Neural cell (in vitro differentiated cells): Measurements from ENCODE around the gene RILPL2. TPM values are rescaled to one million over a fixed set of nuclear protein-coding genes. Genes with fewer than 3 reads are reported as not detected.

Source experiments
- H2AFZ ChIP-seq: fragments of 200-600, 300-800 bp; sonication (generic), shearing (Covaris generic); 2 replicates; pipeline ENCODE4 v1.6.0; 2014; ENCODE audit warnings: low read depth, mild to moderate bottlenecking, antibody characterized with exemption, low read length, moderate library complexity
- H3F3A ChIP-seq: fragments of 200-600 bp; shearing (Covaris generic); 2 replicates; pipeline ENCODE4 v1.6.1; 2016; ENCODE audit warnings: mild to moderate bottlenecking, moderate library complexity, mixed read lengths, antibody characterized with exemption, low read length; ENCODE audit not compliant: insufficient read depth, poor library complexity, severe bottlenecking
- H3K27ac ChIP-seq: fragments of 200-600, 300-800 bp; sonication (generic), shearing (Covaris generic); 2 replicates; pipeline ENCODE4 v1.5.1; 2014; ENCODE audit warnings: mild to moderate bottlenecking, low read length, moderate library complexity
- H3K27me3 ChIP-seq: fragments of 300-800, 200-600 bp; sonication (generic), shearing (Covaris generic); 2 replicates; pipeline ENCODE4 v1.6.0; 2014; ENCODE audit warnings: mild to moderate bottlenecking, low read depth, low read length, moderate library complexity; ENCODE audit not compliant: insufficient read depth
- H3K36me3 ChIP-seq: fragments of 300-800, 200-600 bp; sonication (generic), shearing (Covaris generic); 2 replicates; pipeline ENCODE4 v1.5.1; 2014; ENCODE audit warnings: mild to moderate bottlenecking, antibody characterized with exemption, low read length, moderate library complexity; ENCODE audit not compliant: insufficient read depth
- H3K4me2 ChIP-seq: fragments of 300-800, 200-600 bp; sonication (generic), shearing (Covaris generic); 2 replicates; pipeline ENCODE4 v1.6.0; 2014; ENCODE audit warnings: mild to moderate bottlenecking, low read length
- H3K4me3 ChIP-seq: fragments of 300-800, 200-600 bp; sonication (generic), shearing (Covaris generic); 2 replicates; pipeline ENCODE4 v1.5.1; 2014; ENCODE audit warnings: mild to moderate bottlenecking, low read length, moderate library complexity
- H3K79me2 ChIP-seq: fragments of 200-600 bp; shearing (Covaris generic); replicated peaks from 2 replicates; pipeline ENCODE4 v1.6.0; 2014; ENCODE audit warnings: mild to moderate bottlenecking, low read length, moderate library complexity; ENCODE audit not compliant: insufficient read depth
- H3K9ac ChIP-seq: fragments of 300-800, 200-600 bp; sonication (generic), shearing (Covaris generic); 2 replicates; pipeline ENCODE4 v1.6.1; 2016; ENCODE audit warnings: mild to moderate bottlenecking, low read length, mixed read lengths
- H3K9me2 ChIP-seq: fragments of 200-600 bp; shearing (Covaris generic); 2 replicates; pipeline ENCODE4 v1.6.1; 2016; ENCODE audit warnings: mild to moderate bottlenecking, low read length, mixed read lengths; ENCODE audit not compliant: insufficient read depth
- H3K9me3 ChIP-seq: fragments of 200-600, 300-800 bp; sonication (generic), shearing (Covaris generic); 2 replicates; pipeline ENCODE4 v1.6.1; 2016; ENCODE audit warnings: mild to moderate bottlenecking, mixed run types, low read length, moderate library complexity, mixed read lengths
- H4K20me1 ChIP-seq: fragments of 200-600 bp; shearing (Covaris generic); 2 replicates; pipeline ENCODE4 v1.6.1; 2016; ENCODE audit warnings: mild to moderate bottlenecking, mixed run types; ENCODE audit not compliant: insufficient read depth
- CTCF ChIP-seq: fragments of 450-650 bp; IDR thresholded peaks from 2 replicates; pipeline ENCODE4 v1.5.1; 2014; ENCODE audit warnings: antibody characterized with exemption, mild to moderate bottlenecking, moderate library complexity; ENCODE audit not compliant: poor library complexity, severe bottlenecking
- EP300 ChIP-seq: fragments of 450-650 bp; conservative IDR thresholded peaks from 2 replicates; pipeline ENCODE4 v1.6.1; 2014; ENCODE audit warnings: antibody characterized with exemption, mild to moderate bottlenecking, moderate library complexity; ENCODE audit not compliant: poor library complexity, severe bottlenecking
- EZH2 ChIP-seq: fragments of 200-600, 300-800 bp; shearing (Covaris generic), sonication (generic); IDR thresholded peaks from 2 replicates; pipeline ENCODE4 v1.6.1; 2014; ENCODE audit warnings: antibody characterized with exemption, low read length, borderline replicate concordance, mild to moderate bottlenecking; ENCODE audit not compliant: insufficient read depth, poor library complexity, severe bottlenecking
- MXI1 ChIP-seq: fragments of 450-650 bp; conservative IDR thresholded peaks from 2 replicates; pipeline ENCODE4 v1.6.1; 2014; ENCODE audit warnings: antibody characterized with exemption, mild to moderate bottlenecking; ENCODE audit not compliant: poor library complexity, severe bottlenecking
- POLR2AphosphoS5 ChIP-seq: IDR thresholded peaks from 2 replicates; pipeline ENCODE4 v1.6.1; 2012
- RAD21 ChIP-seq: fragments of 450-650 bp; conservative IDR thresholded peaks from 2 replicates; pipeline ENCODE4 v1.6.1; 2014; ENCODE audit warnings: antibody characterized with exemption, mild to moderate bottlenecking, moderate library complexity
- REST ChIP-seq: IDR thresholded peaks from 2 replicates; pipeline ENCODE4 v1.6.1; 2012; ENCODE audit warnings: borderline replicate concordance
- SMC3 ChIP-seq: fragments of 450-650 bp; conservative IDR thresholded peaks from 2 replicates; pipeline ENCODE4 v1.6.1; 2014; ENCODE audit warnings: antibody characterized with exemption, mild to moderate bottlenecking, moderate library complexity; ENCODE audit not compliant: poor library complexity
- TAF1 ChIP-seq: IDR thresholded peaks from 2 replicates; pipeline ENCODE4 v1.6.1; 2012; ENCODE audit warnings: low read depth
- polyA plus RNA-seq: library from polyadenylated mRNA; depleted of rRNA; stranded (reverse); fragments of >200 nt; gene quantifications from 2 replicates; pipeline ENCODE4 v1.2.3, GENCODE V29; 2014

Gene RILPL2
- polyA plus RNA-seq, 1 donor from 2014 or later: 0.07 TPM

- Histone ChIP-seq H3K9ac (no peak overlapping the region), H3K27ac (no peak overlapping the region), H4K20me1 (no peaks in the 10 kb centered on the region), H2AFZ (no peak overlapping the region), H3K36me3 (no peaks in the 10 kb centered on the region), H3F3A (no peaks in the 10 kb centered on the region), H3K9me2 (no peaks in the 10 kb centered on the region), H3K4me3 (no peak overlapping the region), H3K4me2 (no peak overlapping the region), H3K27me3 (no peaks in the 10 kb centered on the region), H3K79me2 (no peaks in the 10 kb centered on the region), H3K9me3 (no peaks in the 10 kb centered on the region)
- TF ChIP-seq RAD21 (no peak), REST (no peak), CTCF (no peak), SMC3 (no peak), POLR2AphosphoS5 (no peak), TAF1 (no peak), MXI1 (no peak), EP300 (no peak), EZH2 (no peak)
Measured at GRCh38 chr12:123479442-123480180, 43.1 kb upstream of the RILPL2 start.

- Histone ChIP-seq H3K27me3 (no peaks in the 10 kb centered on the region), H4K20me1 (no peaks in the 10 kb centered on the region), H3F3A (no peaks in the 10 kb centered on the region), H3K9me3 (no peaks in the 10 kb centered on the region), H3K4me2 (no peak overlapping the region), H3K36me3 (no peaks in the 10 kb centered on the region), H3K9ac (no peak overlapping the region), H3K79me2 (no peaks in the 10 kb centered on the region), H3K9me2 (no peaks in the 10 kb centered on the region), H2AFZ (no peak overlapping the region), H3K27ac (no peak overlapping the region), H3K4me3 (no peak overlapping the region)
- TF ChIP-seq MXI1: no peak
- TF ChIP-seq REST: no peak
- no peak for TF ChIP-seq CTCF
- no peak for TF ChIP-seq EZH2
- TF ChIP-seq TAF1: no peak
- TF ChIP-seq POLR2AphosphoS5: no peak
Measured at GRCh38 chr12:123478762-123479161, 42.3 kb upstream of the RILPL2 start.
